Psoas muscle (tissue), 8 donors: ENCODE data around the gene QRICH2. TPM values are rescaled to one million over a fixed set of nuclear protein-coding genes. Genes with fewer than 3 reads are reported as not detected.

Experiments
- ATAC-seq, 4 donors: fragments of 200-7000 bp; cut with Tn5 transposase; one replicate each; pipeline ENCODE4 v1.9.1; 2020; ENCODE audit warnings: moderate library complexity in 3 of 4, mild to moderate bottlenecking in 2 of 4
- DNase-seq, 2 donors: peaks; one replicate each; pipeline ENCODE4 v3.0.0-alpha.2; 2020
- H3K27ac ChIP-seq: fragments of 200-600 bp; one replicate; pipeline ENCODE4 v1.8.0; 2022
- H3K27me3 ChIP-seq, 3 donors: fragments of 200-600 bp in 1 of 3; one replicate each; pipeline versions ENCODE4 v1.6.1 to v1.8.0; 2013 to 2022; ENCODE audit warnings: low read length in 2 of 3, mild to moderate bottlenecking in 2 of 3, moderate library complexity in 1 of 3; ENCODE audit not compliant: insufficient read depth in 3 of 3
- H3K36me3 ChIP-seq, 2 donors: fragments of 200-600 bp in 1 of 2; one replicate each; pipeline versions ENCODE4 v1.6.1 to v1.8.0; 2013 to 2022; ENCODE audit warnings: low read depth in 1 of 2, mild to moderate bottlenecking in 1 of 2, moderate library complexity in 1 of 2; ENCODE audit not compliant: insufficient read depth in 1 of 2
- H3K4me1 ChIP-seq: fragments of 200-600 bp; one replicate; pipeline ENCODE4 v1.8.0; 2022
- H3K4me3 ChIP-seq: fragments of 200-600 bp; one replicate; pipeline ENCODE4 v1.8.0; 2022; ENCODE audit warnings: mild to moderate bottlenecking
- H3K9me3 ChIP-seq: fragments of 200-600 bp; one replicate; pipeline ENCODE4 v1.8.0; 2022
- CTCF ChIP-seq: fragments of 200-600 bp; IDR thresholded peaks from one replicate; pipeline ENCODE4 v1.8.0; 2022; ENCODE audit warnings: antibody characterized with exemption
- WGBS, 3 donors: extraction: QIAGEN DNeasy Blood & Tissue Kit; methylation state at CpG; one replicate each; pipeline versions ENCODE4 v1.1.6 to v1.1.7; 2013; 5-methylcytosine and 5-hydroxymethylcytosine counted together
- intact Hi-C, 2 donors: fragments of 100-400 bp; cut with DNase I; formaldehyde crosslinking; loops; one replicate each; pipeline versions ENCODE4 v1.11.0 to v1.14.2; 2022
- polyA plus RNA-seq, 3 donors: library from polyadenylated mRNA; stranded (reverse); fragments of 200-250 nt; gene quantifications; one replicate each; pipeline ENCODE4 v1.2.3, GENCODE V29; 2013
- total RNA-seq, 4 donors: library from RNA; stranded (reverse); fragmentation: NEBNext Ultra II Directional in 2 of 4; extraction: Animal tissue kit (Norgen Biotek cat#: 25700) in 2 of 4; gene quantifications; one replicate each; pipeline versions ENCODE4 v1.2.1 to v1.2.4, GENCODE V29; 2021 to 2023
- donor health status: healthy with polysubstance abuse.
- donor health status: DM: no; HTN: no; CAD: no; lungs with moderate emphysema.
- donor health status: Bipolar disorder and iron deficiency.
- donor health status: healthy.
- donor health status: DM: yes; HTN: yes; CAD: no.
- donor health status: DM: no; HTN: no; CAD: no.
- donor health status: DM: no; HTN: no; CAD: no.
- donor health status: DM: yes; HTN: yes; CAD: no.

Gene QRICH2
- total and polyA plus RNA-seq, 7 donors = 0.69 to 1.5 (median 1.1) TPM

- no peak for DNase-seq
- intact Hi-C loops = loop anchor here (2.0 to 10.0 kb wide), 4 partner anchors 20 to 382 kb away; no protein-coding TSS in a partner anchor
- Histone ChIP-seq H3K36me3 (peaks cover 0 to 8% of the 10 kb centered on the region in 2 donors), H3K9me3 (no peaks in the 10 kb centered on the region), H3K4me1 (no peaks in the 10 kb centered on the region), H3K27ac (no peak overlapping the region), H3K27me3 (no peaks in the 10 kb centered on the region), H3K4me3 (no peak overlapping the region)
- TF ChIP-seq CTCF = no peak
- 92 to 97% (median 93%) methylated on average over 5 of the region's 5 CpGs for WGBS, 3 donors
- ATAC-seq = no peak
Measured at GRCh38 chr17:76296889-76297288, 11.2 kb downstream of the QRICH2 start.

DNA sequence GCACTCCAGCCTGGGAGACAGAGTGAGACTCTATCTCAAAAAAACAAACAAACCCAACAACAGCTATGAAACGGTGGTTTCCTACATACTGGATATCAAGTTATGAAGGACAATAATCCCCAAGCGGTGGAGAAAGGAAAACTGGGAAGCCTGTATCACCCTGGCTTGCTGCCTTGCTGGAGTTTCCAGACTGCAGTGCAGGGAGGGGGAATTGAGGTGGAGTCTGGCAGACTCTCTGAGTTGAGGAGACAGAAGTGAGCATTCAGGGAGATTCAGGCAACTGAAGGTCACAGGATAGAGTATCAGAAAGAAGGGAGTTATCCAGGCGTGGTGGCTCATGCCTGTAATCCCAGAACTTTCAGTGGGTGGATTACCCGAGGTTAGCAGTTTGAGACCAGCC, 11.9 kb downstream of the QRICH2 start:
- intact Hi-C loops = loop anchor here (2.0 to 10.0 kb wide), 4 partner anchors 19 to 381 kb away; no protein-coding TSS in a partner anchor
- no peak for ATAC-seq

DNA sequence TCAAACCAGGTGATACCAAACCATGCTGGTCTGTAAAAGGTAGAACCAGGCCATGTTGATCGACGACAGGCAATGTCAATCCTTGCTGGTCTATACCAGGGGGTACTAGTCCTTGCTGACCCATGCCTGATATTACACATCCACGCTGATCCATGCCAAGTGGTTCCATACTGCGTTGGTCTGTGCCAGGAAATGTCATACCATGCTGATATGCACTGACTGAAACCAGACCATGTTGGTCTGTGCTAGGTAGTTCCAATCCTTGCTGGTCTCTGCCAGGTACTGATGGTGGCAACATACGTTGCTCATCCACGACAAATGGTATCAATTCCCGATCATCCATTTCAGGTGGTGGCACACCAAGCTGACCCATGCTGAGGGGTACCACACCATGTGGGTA, 15.0 kb downstream of the QRICH2 start:
- no peaks in the 10 kb centered on the region for H3K4me1 ChIP-seq
- intact Hi-C loops = loop anchor here (10.0 kb wide), 2 partner anchors 278 to 378 kb away; no protein-coding TSS in a partner anchor
- no peak for ATAC-seq
- H3K27me3 ChIP-seq = no peaks in the 10 kb centered on the region
- no peak overlapping the region for H3K27ac ChIP-seq
- WGBS, 3 donors = 81 to 86% (median 84%) methylated on average over 7 of the region's 7 CpGs
- H3K9me3 ChIP-seq = no peaks in the 10 kb centered on the region
- H3K36me3 ChIP-seq = peaks cover 0 to 18% of the 10 kb centered on the region in 2 donors
- no peak overlapping the region for H3K4me3 ChIP-seq
- no peak for TF ChIP-seq CTCF
- DNase-seq = no peak

More for the DNA sequence above, 11.9 kb downstream of the QRICH2 start:
- WGBS, 3 donors = 31 to 41% (median 33%) methylated on average over 4 of the region's 4 CpGs
- Histone ChIP-seq H3K27ac (no peak overlapping the region), H3K4me3 (no peak overlapping the region), H3K27me3 (no peaks in the 10 kb centered on the region), H3K4me1 (no peaks in the 10 kb centered on the region), H3K36me3 (peaks cover 0 to 12% of the 10 kb centered on the region in 2 donors), H3K9me3 (no peaks in the 10 kb centered on the region)
- DNase-seq = no peak
- TF ChIP-seq CTCF = no peak

DNA sequence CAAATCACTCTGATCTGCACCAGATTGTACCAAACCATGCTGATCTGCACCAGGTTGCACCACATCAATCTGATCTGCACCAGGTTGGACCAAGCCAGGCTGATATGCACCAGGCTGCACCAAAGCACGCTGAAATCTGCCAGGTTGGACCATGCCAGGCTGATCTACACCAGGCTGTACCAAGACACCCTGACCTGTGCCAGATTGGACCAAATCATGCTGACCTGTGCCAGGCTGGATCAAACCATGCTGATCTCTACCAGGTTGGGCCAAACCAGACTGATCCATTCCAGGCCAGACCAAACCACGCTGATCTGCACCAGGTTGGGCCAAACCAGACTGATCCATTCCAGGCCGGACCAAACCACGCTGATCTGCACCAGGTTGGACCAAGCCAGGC, 15.5 kb downstream of the QRICH2 start:
- DNase-seq (no peak), ATAC-seq (no peak)
- intact Hi-C loops = loop anchor here (10.0 kb wide), 2 partner anchors 278 to 378 kb away; no protein-coding TSS in a partner anchor
- TF ChIP-seq CTCF = no peak
- Histone ChIP-seq H3K27ac (no peak overlapping the region), H3K4me3 (no peak overlapping the region), H3K36me3 (peaks cover 0 to 18% of the 10 kb centered on the region in 2 donors), H3K9me3 (no peaks in the 10 kb centered on the region), H3K4me1 (no peaks in the 10 kb centered on the region), H3K27me3 (no peaks in the 10 kb centered on the region)
- WGBS, 3 donors = 72 to 87% (median 75%) methylated on average over 4 of the region's 4 CpGs
